Hepatic stellate cell (primary cell): ENCODE data around the gene RNASEH1.
A peak's percentile ranks its signal among the peaks of the same experiment; 100 is the strongest.

Source experiments
- DNase-seq: peaks from one replicate; pipeline ENCODE4 v3.0.0; 2011; ENCODE audit warnings: low spot score

Gene RNASEH1, protein sequence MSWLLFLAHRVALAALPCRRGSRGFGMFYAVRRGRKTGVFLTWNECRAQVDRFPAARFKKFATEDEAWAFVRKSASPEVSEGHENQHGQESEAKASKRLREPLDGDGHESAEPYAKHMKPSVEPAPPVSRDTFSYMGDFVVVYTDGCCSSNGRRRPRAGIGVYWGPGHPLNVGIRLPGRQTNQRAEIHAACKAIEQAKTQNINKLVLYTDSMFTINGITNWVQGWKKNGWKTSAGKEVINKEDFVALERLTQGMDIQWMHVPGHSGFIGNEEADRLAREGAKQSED

DNA sequence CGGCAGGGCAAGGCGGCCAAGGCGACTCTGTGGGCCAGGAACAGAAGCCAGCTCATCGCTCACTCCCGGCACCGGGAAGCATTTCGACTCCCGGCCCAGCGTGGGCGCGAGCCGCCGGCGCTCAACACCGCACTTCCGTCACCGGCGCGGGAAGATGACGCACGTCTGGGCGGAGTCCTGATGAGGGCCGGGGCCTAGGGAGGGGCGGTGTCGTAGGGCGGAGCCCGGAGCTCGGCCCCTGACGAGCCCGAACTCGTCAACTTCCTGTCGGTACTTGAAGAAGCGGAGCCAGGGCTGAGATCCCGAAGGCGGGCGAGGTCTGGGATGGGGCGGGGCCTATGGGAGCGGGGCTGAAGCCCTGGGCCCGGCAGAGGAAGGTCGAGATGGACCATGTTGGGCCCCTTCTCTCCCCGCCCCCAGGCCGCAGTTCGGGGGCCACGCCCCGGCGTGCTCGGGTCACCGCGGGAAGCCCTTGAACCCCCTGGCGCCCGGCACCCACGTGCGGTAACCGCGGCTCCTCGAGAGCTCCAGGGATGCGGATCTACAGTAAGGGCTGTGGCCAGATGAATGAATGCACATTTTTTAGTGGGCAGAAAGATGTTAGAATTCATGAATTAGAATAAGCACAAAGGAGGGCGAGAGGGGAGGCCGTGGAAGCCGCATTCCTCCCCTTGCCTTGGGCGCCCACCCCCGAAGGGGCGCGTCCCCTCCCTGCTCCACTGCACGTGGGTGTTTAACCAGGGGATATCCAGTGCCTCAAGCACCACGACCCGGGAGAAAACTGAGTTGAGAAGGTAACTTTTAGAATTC lies at the start of gene RNASEH1:
RNASEH1 (minus strand) TSS at position 129 of the 810 bp plus-strand sequence; CDS start at position 56, 73 bp downstream.
- DNase-seq: peak; percentile 100

DNA sequence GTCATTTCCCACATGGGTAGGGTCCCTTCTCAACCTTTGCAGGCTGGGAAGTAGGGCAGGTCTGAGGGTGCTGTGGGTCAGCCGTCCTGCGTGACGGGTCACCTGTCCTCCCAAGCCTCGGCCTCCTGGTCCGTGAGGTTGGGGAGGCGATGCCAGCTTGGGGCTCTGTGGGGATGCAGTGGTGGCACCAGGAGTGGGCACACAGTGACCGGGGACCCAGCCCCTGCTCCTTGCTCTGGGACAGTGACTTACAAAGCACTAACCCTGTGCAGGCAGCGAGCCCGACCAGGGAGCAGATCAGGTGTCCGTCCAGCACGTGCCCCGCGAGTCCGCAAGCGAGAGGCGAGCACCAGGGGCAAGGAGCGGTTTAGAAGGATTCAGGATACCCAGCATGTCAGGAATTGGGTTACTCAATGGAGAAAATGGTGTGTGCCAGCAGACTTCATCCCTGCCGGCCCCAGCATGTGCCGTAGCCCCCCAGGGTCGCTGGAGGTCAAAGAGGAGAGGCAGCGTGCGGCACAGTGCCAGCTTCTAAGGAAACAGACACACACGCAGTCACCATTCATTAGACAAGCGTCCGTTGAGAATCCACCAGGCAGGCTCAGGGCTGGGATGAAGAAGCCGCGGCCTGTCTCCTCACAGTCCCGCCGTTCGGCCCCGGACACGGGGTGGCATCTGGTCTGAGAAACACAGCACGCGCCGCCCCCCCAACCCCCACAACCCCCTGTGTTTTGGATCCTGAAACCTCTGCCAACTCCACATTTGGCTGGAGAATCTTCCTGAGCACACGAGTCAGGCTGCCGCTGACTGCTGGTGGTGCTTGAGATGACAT lies 48.5 kb upstream of the RNASEH1 start:
- DNase-seq: no peak

DNA sequence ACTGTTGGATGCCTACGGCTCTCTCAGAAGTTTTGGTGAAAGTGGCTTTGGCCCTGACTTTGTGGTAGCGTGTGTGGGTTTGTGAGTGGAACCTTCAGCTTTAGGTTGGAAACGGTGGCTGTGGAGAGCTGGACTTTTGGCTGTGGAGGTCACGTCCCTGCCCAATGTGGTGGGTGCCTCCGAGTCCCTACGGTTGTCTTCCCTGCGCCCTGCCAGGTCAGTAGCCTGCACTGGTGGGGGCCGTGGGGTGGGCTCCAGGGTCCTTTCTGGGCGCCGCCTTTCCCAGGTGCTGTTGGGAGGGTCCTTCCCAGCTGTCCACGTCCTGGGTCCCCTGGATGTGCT lies 47.9 kb upstream of the RNASEH1 start:
- no peak for DNase-seq

DNA sequence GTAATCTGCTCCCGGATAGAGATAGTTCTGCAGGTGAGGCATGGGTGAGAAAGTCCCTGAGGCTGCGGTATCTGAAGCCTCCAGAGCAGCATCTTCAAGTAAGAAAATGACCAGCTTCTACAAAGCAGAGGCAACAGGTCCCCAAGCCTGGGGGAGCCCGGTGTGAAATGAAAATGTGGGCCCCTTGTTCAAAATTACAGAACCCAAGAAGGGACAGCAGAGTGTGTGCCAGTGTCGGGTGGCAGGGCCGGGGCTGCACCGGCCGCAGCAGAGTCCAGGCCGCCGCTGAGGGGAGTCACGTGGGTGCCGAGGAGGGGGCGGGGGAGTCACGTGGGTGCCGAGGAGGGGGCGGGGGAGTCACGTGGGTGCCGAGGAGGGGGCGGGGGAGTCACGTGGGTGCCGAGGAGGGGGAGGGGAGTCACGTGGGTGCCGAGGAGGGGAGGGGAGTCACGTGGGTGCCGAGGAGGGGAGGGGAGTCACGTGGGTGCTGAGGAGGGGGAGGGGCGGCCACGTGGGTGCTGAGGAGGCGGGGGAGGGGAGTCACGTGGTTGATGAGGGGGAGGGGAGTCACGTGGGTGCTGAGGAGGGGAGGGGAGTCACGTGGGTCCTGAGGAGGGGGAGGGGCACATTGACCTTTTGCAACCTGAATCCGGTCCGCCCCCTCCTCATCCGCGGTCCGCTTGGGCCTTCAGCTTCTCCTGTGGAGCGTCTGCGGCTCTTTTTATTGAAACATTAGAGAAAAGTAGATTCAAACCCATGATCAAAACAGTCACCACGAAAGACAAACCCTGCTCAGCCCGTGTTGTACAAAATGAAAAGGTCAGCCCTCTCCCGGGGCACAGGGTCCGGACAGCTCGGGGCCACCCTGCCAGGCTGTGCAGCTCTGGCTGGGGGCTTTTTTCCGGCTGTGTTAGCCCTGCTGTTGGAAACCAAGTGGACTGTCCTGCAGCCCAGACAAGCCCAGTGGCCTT lies 47.1 kb upstream of the RNASEH1 start:
- DNase-seq: peak; percentile 76

DNA sequence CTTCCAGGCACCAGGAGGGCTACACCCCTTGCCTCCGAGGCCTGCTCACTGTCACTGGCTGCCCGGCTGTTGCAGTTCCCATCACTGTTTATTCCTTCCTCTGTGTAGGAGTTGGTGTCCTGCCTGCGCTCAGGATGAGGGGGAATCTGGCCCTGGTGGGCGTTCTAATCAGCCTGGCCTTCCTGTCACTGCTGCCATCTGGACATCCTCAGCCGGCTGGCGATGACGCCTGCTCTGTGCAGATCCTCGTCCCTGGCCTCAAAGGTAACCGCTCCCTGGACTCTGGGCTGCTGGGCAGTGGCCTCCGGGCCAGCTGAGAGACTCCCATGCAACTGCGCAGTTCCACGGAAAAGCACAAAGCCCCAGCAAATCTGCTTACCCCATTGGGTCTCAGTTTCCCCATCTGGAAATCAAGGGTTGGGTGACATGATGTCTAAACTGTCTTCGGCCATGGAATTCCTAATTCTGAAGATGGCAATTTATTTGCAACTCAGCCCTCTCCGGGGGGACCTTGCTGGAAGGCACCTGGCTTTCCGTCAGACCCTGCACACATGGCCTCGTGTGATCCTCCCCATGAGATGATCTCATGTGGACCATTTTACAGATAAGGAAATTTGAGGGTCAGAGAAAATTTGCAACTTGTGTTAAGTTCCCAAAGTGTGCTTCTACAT lies 46.2 kb upstream of the RNASEH1 start:
- DNase-seq: no peak

DNA sequence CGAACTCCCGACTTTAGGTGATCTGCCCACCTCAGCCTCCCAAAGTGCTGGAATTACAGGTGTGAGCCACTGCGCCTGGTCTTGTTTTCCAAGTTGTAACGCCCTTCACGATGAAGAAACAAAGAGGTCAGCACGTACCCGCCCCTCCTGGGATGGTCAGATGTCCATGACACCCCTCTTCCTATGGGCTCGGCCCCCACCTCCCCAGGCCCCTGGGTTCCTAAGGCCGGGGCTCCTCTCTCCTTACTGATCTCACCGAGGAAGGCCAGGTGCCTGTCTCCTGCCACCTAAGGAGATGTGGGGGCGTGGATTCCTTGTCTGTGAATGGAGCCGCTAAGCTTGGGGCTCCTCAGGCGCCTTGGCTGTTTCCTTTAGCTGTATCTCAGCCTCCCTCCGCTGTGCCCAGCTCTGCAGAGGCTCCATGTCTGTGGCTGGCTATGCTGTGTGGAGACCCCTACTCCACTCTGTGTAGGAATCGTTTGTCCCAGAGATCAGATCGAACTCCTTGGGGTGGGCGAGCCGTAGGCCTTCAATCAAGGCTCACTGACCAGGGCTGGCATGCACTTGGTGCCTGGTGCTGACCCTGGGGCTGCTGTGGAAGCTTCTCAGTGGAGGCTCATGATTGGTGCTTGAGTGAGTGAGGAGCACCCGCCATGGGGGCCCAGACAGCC lies 45.5 kb upstream of the RNASEH1 start:
- DNase-seq: no peak

DNA sequence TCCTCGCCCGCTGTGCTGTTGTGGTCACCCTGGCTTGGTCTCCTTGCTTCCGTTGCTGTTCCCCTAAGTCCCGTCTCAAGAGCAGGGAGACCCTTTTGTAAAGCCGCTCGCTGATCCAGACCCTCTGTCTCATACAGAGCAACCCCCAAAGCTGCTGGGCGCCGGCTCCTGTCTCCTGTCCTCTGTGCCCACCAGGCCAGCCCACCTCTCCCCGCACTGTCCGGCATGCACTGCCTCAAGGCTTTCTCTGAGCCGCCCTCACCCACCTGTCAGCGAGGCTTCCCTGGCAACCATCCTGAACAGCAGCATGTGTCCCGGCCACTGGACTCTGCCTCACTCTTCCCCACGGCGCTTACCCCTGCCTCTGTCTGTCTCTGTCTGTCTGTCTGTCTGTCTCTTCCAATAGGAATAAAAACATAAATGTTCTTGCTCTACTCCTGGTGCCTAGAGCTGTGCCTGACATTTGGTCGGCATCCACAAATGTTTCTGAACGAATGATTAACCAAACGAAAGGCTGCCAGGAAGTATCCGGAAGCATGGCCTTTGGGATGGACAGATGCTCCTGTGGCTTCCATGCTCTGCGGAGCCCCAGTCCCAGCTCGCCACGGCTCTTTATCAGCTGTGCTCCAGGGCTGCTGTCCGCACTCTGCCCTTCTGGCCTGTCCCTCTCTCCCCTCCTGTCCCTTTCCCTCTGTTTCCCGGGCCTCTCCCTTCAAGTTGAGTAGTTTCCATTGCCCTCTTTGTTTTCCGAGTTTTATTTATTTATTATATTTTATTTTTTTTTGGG lies 44.6 kb upstream of the RNASEH1 start:
- no peak for DNase-seq

DNA sequence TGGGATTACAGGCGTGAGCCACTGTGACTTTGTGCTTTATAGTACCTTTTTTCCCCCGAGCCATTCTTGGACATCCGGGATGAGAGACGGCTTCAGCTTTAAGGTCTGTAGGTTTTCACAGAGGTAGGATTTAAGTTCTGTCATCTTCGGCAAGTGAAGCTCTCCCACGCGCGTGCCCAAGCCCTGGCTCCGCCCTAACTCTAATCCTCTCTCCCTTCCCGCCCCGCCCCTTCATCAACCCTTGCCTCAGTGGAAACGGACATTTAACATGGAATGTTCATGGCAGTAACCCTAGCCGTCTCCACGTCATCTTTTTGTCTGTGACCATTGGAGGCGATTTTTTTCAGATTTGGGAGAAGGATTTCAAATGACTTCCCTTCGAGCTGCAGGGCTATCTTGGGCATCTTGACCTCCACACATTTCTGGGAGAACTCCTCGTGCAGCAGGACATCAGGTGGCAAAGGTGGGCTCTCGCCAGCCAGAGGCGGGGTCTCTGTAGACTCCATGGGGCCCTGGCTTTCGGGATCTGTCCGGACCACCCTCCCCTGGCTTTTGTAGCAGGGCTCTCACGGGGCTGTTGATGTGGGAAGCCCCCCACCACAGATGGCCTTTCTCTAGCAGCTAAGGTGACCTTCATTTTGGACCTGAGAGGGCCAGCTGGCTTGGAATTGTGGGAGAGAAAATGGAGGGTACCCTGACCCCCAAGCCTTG lies 43.6 kb upstream of the RNASEH1 start:
- peak; percentile 53 for DNase-seq

DNA sequence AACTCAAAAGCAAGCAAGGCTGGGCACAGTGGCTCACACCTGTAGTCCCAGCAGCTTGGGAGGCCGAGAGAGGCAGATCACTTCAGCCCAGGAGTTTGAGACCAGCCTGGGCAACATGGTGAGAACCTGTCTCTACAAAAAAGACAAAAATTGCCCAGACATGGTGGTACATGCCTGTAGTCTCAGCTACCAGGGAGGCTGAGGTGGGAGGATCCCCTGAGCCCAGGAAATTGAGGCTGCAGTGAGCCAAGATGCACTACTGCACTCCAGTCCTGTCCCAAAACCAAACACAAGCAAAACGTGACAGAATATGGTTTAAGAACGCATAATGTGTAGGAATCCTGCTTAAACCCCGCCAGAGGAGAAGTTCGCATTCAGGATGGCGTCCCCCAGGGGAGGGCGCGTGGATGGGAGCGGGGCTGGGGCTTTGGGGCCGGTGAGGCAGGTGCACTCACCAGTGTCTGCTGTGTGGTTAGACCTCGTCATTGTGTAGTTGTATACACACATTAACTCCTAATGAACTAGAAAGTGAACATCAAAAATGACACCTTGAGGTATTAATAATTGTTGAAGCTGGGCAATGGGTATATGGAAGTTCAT lies 42.2 kb upstream of the RNASEH1 start:
- DNase-seq: no peak

DNA sequence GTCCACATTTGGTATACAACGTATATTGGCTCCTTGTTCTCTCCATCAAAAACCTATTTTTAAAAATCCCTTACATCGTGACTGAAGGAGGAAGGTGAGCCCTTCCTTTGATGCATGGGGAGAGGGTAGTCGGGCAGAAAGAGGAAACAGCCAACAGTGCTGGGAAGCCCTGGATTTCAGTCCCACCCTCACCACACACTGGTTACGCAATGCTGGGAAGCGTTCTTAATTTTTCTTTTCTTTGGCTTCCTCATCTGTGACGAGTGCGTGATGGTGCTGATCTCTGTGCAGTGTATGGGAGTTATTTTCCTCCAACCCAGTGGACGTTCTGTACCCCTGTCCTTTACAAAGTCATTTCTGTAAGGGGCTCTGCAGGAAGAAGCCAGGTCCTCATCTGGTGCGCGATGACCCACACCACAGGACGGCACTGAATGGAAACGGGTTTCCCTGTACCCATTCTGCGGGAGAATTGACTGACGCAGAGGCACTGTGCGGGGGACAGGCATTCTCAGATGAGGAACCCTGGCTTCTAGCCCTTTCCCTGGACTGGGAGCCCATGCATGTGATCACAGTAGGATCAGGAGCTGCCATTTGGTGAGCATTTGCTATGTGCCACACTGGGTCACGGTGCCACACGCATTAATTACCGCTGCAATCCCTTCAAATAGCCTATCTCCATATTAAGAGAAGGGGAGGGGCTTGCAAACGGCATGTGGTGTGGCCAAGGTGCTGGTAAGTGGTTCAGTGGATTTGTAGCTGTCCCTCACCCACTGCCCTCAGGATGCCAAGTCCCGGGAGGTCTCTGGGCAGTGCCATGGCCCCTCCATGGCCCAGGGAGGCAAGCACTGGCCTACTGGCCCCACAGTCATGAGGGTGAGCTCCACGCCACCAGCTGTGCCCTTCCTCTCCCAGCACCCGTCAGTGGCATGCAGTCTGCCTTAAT lies 41.0 kb upstream of the RNASEH1 start:
- DNase-seq: no peak

DNA sequence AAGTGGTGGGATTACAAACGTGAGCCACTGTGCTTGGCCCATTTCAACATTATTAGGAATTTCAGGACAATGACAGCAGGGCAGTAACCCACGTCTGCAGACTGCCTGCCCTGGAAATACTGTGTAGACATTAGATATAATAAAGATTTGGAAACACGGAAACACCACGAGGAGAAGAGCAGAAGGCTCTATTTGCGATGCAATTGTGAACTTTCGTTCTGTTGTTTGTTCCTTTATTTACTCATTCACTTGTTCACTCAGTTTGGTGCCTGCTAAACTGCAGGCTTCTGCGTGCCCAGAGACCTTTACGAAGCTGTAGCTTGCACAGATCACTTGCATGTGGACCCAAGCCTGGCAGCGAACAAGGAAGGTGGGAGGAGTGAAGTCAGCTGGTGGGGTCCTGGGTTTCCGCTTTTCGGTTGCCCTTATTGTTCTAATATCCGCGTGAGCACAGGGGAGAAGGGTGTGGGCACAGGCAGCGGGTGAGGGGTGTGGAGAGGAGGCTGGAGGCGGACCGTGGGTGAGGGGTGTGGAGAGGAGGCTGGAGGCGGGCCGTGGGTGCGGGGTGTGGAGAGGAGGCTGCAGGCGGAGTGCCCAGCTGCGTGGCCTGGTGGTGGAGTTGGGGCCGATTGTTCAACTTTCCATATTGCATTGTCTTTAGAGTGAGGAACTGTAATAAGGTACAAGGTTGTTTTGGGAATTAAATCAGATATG lies 40.2 kb upstream of the RNASEH1 start:
- no peak for DNase-seq

DNA sequence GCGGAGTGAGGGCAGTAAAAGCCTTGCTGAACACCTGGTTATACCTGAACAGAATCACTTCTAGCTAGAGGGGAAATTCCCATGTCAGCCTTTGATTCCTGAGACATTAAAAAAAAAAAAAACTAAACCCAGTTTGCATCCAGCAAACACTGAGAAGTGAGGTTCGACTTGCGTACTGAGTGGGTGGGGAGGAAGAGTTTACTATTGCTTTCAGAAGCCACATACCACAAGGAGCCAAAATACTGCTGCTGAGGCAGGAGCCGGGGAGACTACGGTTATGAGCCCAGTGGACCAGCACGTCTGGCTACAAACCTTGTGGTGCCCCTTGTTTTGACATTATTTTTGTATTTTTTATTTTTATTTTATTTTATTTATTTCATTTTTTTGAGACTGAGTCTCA lies 39.4 kb upstream of the RNASEH1 start:
- DNase-seq: no peak

DNA sequence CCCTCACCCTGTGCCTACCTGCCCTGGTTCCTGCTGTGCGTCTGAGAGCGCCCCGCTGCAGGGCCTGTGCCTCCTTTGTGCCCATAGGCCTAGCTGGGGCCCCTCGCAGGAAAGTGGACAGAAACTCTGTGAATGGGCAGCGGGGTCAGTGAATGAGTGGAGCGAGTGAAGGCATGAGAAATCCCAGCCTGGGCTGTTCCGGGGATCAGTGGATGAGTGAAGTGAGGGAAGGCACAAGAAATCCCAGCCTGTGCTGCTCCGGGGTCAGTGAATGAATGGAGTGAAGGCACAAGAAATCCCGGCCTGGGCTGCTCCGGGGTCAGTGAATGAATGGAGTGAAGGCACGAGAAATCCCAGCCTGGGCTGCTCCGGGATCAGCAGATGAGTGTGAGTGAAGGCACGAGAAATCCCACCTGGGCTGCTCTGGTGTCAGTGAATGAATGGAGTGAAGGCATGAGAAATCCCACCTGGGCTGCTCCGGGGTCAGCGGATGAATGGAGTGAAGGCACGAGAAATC lies 38.8 kb upstream of the RNASEH1 start:
- no peak for DNase-seq

DNA sequence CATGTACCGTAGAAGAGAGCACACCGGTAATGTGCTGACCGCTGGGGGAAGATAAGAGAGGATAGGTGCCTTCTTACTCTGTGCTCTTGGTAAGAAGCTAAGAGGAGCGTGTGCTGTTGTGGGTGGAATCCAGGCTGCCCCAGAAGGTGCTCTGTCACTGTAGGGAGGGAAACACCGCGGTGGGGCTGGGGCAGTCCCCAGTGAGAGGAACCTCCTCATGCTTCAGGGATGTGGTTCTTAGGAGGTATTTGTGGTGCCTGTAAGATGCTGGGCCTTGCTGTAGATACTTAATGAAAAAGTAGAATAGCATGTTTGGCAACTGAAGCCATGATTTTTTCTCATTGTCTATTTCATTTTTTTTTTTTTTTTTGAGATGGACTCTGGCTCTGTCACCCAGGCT lies 37.9 kb upstream of the RNASEH1 start:
- DNase-seq: no peak

DNA sequence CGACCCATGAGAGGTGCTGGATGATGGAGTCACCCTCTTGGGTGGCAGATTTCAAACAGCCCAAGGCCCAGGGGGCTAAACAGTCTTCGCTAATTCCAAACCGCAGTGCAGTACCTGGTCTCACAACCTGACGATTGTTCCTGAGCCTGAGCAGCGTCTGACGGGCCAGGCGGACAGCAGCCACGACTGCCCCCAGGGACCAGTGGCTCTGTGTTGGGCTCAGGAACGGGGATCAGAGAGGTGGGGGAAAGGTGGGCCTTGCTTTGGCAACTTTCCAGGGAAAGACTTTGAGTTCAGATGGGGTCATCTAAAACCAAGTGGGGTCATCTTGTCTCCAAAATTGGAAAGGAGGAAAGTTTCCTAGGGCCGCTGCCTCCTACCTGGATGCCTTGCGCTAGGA lies 37.3 kb upstream of the RNASEH1 start:
- DNase-seq: no peak

DNA sequence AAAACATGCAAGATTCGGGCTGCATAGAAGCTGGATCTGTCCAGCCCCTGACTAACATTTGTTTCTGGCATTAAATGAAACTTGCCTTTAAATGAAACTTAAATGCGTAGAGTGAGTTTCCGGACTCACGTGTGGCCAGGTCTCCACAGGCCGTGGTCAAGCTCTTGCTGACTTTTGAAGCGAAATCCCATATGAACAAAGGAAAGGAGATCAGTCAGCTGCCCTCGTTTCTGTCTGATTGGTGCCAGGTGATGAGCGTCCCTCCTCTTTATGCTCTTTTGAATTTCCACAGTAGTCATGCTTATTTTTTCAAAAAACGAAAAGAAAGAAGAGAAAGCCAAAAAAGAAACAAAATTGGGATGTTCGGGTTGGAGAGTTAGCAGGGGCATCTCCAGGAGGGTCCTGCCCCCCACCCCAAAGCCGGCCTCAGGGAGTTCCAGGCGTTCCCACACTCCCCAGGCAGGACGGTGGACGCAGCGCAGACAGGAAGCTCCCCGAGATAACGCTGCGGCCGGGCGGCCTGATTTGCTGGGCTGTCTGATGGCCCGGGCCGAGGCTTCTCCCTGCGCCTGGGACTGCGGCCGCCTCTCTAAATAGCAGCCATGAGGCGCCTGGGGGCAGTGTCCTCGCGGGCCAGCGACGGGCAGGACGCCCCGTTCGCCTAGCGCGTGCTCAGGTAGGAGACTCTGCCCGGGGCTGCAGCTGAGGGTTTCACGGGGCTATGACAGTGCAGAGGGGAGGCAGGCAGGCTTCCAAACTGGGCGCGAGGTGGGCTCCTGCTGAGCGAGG lies 36.6 kb upstream of the RNASEH1 start, which contains the start of gene COLEC11:
COLEC11 (plus strand) TSS at position 620 of the 789 bp plus-strand sequence. CDS start 9,229 bp downstream, outside the sequence.
- peak; percentile 83 for DNase-seq
